ENCODE results near the gene INSM1.

- no peak for TF ChIP-seq CTCF (IDR thresholded peaks at IDR 0.05)
- TF ChIP-seq POLR2A (IDR thresholded peaks at IDR 0.05) = no peak
Measured at GRCh38 chr20:20343932-20344331, 24.0 kb upstream of the INSM1 start.
